Measurements from ENCODE around the gene GABBR2.

The GABBR2 gene

DNA sequence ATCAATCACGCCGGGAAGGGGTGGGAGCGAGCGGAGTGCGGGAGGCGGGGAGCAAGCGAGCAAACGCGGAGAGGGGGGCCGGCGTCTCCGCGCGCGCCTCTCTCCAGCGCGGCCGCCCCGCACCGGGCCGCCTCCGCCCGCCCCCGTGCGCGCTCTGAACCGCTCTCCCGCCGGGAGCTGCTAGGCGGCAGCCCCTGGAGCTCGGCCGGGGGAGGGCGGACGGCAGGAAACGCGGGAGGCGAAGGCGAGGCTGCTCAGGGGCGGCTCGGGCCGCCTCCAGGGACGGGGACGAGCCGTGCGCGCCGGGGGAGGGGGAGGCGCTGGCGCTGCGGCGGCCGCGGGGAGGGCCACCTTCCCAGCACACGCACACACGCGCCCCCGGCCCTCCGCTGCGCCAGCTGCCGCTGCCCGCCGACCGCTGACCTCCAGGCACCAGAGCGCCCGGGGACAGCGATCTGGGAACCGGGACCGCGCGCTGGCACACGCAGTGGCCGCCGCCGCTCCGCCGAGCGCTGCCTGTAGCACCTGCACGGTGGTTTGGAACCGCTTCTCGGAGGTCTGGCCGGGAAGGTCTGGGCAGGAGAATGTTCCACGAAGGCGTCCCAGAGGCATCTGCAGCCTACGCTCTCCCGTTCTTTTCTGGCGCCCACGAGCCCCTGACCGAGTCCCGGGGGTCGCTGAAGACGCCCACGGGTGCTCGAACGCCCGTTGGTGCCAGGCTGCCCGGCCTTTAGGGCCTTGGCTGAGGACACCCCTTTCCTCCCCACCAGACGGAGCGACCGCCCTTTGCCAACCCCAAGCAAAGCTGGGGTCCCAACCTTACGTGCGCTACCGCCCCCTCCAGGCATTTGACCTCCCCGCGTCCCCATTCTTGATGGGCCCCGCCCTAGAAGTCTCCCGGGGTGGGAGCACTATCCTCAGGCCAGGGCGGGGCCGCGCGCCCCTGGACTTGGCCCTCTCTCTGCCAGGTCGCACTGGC is at the start of gene GABBR2:
Gene GABBR2 (minus strand): TSS at position 3 of the 979 bp plus-strand sequence. CDS start 198 bp downstream, outside the sequence.
- no peak for DNase-seq

GRCh38 chr9:98755006-98755618 is 46.4 kb upstream of the GABBR2 start:
- no peak for DNase-seq

DNA sequence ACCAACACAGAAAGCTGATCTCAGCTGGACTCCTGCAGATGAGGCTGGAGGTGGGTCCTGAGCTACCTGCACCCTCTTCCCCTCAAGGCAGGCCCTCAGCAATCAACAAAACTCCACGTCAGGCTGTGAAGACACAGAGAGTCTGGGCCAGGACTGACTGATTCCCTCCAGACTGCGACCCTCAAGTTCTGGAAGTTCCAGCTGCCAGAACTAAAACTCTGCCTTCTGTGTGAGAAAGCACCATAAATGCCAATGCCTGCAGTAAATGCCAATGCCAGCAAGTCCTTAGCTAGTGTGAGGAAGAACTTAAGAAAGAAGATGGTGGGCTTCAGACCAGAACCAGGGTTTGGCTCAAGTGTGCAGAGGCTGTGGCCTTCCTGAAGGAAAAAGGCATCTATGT is 42.5 kb upstream of the GABBR2 start:
- DNase-seq, result no peak

DNA sequence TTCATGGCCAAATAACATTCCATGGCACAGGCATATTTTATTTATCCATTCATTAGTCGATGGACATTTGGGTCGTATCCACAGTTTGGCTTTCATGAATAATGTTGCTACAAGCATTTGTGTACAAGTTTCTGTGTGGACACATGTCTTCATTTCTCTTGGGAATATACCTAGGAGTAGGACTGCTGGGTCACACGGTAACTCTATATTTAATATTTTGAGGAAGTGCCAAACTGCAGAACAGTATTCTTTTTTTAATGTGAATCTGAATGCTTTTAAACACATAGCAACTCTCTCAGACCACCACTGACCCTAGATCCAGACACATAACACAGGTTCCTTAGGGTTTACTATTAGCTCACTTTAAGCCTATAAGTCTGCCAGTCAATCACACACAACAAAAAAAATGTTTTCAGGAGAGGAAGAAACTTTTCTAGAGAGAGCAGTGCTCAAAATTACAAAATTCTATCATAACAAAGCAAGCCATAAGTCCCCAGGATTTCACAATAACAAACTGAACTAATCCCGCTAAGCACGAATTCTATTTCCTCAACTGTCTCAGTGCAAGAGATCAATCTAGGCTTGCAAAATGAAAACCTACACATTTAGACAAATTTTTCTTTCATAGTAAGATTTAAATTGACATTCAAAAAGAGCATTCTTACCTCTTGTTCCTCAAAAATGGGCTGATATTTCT is 41.8 kb upstream of the GABBR2 start:
- no peak for DNase-seq

DNA sequence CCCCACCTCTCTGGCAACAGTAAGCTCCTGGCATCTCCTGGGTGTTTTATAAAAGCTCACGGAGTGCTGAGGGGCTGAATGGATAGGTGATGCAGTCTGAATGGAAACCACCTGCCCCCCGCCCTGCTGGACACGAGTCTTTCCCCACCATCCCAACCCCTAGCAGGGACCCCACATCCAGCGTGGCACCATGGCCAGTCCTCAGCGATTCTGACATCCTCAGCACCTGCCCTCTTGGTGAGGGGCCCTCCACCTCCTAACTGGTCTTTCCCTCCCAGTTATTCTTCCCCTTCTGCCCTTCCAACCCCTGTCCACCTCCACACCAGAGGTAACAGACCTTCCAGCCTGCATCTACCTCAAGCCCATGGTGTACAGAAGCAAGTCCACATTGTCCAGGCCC is 38.7 kb upstream of the GABBR2 start:
- no peak for DNase-seq

DNA sequence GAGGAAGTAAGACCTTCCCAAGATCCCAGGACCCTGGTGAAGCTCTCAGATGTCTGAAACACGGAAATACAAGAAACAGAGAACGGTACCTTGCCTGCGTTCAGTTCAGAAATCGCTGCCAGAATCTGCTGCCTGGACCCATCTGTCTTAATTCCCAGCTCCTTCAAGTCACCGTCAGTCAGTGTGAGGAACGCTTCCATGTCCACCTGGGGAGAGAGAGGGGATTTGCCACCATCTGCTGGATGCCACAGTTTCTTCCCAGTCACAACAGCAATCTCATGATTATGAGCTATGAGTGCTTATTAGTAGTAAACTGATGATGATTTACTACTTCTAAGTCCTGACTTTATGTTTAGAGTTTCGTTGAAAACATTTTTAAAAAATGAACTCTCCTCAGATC is 36.7 kb upstream of the GABBR2 start:
- no peak for DNase-seq

GRCh38 chr9:98743818-98744611 is 35.3 kb upstream of the GABBR2 start:
- DNase-seq, result no peak

DNA sequence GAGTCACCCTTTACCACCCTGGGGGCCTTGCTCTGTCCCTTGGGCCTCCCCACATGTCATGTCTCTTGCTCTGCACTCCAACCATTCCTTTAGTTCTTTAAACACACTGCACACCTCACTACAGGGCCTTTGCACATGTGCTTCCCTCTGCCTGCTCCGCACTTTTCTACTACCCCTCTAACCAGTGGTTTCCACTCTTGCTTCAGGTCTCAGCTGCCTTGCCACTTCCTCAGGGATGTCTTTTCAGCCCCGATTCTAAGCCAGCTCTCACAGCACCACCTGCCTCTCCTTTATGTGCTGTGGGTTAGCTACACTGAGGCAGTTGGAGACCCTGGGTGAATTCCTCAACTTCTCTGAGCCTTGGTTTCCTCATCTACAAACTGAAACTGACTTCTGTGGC is 34.6 kb upstream of the GABBR2 start:
- DNase-seq, result no peak

GRCh38 chr9:98742325-98743280 is 33.9 kb upstream of the GABBR2 start:
- DNase-seq, result peak; percentile 63

DNA sequence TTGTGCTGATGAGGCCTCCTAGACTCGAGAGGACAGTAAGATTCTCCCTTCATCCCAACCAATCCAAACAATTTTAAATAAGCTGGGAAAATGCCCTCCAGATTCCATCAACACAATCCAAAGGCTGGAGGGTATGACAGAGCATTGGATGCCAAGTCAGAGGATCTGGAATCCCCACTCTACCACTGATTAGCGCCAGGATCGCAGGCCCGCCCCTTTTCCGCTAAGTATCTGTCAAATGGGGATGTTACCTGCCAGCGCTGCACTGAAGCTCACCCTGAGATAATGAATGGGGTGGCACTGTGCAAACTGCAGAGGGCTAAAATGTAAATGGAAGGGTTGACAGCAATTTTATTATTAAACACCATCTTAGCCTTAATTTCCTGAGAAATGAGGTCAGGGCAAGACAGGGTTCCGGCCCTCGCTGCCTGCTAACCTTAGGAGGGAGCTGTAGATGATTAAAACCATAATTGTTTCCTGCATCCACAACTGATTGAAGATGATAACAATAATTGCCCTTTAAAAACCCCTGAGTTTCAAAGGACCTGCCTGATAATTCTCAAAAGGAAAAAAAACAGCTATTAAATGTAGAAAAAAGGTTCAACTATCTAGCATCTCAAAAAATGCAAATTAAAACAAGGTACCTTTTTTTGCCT is 31.6 kb upstream of the GABBR2 start:
- DNase-seq, result no peak

DNA sequence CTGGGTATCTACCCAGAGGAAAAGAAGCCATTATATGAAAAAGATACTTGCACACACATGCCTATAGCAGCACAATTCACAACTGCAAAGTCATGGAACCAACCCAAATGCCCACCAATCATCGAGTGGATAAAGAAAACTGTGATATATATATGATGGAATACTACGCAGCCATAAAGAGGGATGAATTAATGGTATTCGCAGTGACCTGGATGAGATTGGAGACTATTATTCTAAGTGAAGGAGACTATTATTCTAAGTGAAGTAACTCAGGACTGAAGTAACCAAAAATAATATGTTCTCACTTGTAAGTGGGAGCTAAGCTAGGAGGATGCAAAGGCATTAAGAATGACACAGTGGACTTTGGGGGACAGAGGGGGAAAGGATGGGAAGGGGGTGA is 30.0 kb upstream of the GABBR2 start:
- no peak for DNase-seq

DNA sequence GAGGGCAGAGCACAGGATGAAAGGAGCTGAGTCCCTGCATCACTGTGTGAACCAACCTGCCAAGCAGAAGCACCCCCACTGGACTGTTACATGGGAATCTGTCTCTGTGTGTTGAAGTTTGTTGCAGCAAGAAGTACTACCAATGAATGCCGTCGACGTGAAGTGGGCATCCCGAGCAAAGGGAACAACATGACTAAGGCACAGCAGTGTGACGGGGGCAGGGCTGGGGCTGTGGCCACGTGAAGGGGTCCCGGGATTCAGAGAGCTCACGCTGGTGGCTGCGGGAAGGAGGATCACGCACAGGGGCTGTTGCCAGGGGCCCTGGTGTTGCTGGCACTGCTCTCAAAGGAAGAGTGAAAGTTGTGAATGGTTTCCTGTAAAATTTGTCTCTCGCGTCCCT is 27.5 kb upstream of the GABBR2 start:
- DNase-seq, result no peak

DNA sequence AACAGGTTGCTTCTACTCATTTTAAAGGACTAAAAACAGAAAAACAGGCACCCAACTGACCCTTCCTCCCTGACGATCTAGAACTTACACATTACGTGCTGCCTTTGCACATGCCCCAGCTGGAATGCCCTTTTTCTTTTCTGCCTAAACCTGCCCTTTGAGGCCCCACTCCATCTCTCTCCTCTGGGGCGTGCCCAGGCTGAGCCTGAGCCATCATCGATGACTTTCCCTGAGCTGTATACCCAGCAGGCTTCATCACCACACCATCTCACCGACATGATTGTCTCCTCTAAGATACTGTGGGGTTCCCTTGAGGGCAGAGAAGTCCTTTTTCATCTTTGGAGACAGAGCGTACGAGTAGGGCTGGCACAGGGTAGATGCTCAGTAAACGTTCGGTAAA is 24.1 kb upstream of the GABBR2 start:
- no peak for DNase-seq

- no peak for DNase-seq
Observed at GRCh38 chr9:98732091-98732490, 23.4 kb upstream of the GABBR2 start.

- no peak for DNase-seq
Observed at GRCh38 chr9:98730871-98731270, 22.1 kb upstream of the GABBR2 start.

- no peak for DNase-seq
Observed at GRCh38 chr9:98728500-98728899, 19.8 kb upstream of the GABBR2 start.

DNA sequence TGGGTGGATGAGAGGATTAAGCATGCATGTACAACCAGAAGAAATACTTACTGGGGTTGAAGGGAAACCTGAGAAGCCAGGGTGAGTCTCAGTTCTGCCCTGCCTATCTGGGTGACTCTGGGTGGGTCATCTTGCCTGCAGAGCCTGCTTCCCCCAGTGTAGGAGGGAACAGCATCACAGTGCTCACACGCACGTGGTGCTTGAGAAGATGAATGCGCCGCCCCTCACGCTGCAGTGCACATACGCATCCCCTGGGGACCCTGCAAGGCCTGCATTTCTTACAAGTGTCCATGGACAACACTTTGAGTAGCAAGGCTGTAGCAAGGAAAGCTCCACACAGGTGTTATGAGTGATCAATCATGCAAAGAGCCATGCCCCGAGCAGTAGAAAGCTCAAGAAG is 18.7 kb upstream of the GABBR2 start:
- no peak for DNase-seq

GRCh38 chr9:98726735-98727134 is 18.0 kb upstream of the GABBR2 start:
- DNase-seq, result peak; percentile 67

DNA sequence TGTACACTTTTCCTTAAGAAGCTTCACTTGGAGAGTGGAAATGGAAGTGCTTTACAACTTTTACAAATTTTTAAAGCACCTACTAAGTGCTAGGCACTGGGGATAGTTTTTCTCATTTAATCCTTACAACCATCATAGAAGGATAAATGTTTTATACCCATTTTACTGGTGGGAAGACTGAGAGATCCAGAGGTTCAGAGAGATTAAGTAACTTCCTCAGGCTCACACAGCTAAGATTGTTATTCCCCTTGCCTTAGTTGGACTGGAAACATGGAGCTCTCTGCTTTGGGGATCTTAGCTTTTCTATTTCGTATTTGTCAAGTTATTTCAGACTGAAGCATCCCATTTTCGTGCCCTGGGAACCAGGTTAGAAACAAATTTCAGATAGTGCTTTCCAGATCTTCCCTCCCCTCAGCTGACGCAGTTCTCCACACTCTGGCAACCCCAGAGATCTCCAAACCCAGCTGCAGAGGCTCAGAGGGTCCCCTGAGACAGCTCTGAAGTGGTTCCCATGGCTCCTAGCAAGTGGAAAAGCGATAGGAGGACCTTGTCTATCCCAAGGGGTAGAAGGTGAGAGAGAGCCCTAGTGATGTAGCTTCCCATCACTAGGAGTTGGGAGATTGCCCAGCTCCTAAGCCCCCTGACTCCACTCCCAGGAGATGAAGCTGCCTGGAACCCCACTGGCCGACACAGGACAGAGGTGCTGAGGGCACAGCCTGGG is 16.2 kb upstream of the GABBR2 start:
- no peak for DNase-seq

- no peak for DNase-seq
Observed at GRCh38 chr9:98721643-98722042, 12.9 kb upstream of the GABBR2 start.
